HG03521 (cell line): ENCODE data around the gene TBC1D9B.
"Not testable (repeated sequence)": the region's sequence is repeated elsewhere in the genome, so short reads cannot be mapped to it uniquely, and the experiment has no call there.

Experiments used
- ATAC-seq: cut with Tn5 transposase; IDR thresholded peaks from one replicate; pipeline ENCODE4 v1.9.1; 2021; ENCODE audit warnings: mild to moderate bottlenecking, moderate library complexity; ENCODE audit not compliant: unreplicated experiment

TBC1D9B gene

DNA sequence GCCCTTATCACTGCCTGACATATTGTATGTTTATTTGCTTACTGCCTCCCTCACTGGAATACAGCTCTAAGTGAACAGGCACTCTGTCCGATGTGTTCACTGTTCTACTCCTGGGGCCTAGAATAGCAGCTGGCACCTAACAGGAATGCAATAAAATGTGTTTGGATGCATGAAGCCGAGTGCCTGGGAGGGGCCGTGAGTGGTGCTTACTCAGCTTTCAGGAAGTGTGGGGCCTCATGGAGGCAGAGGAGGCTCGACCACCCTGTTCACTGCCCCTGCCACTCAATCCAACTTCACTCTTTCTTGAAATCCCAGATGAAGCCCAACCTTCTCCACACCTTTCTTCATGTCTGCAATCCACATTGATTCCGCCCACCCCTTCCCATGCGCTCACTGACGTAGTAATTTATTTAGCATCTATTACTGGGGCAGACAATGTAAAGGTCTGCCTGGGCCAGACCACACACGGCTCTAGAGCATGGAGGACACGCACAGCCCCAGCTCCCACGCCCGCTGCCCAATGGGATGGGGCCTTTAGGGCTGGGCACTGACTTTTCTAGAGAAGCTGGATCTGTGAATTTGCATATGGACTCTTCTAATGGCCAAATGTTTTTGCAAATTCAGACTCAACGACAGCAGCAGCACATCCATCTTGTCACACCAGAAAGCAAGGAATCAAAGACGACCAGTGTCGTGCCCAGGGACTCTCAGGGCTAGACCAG lies 21.3 kb downstream of the TBC1D9B start:
- no peak for ATAC-seq

DNA sequence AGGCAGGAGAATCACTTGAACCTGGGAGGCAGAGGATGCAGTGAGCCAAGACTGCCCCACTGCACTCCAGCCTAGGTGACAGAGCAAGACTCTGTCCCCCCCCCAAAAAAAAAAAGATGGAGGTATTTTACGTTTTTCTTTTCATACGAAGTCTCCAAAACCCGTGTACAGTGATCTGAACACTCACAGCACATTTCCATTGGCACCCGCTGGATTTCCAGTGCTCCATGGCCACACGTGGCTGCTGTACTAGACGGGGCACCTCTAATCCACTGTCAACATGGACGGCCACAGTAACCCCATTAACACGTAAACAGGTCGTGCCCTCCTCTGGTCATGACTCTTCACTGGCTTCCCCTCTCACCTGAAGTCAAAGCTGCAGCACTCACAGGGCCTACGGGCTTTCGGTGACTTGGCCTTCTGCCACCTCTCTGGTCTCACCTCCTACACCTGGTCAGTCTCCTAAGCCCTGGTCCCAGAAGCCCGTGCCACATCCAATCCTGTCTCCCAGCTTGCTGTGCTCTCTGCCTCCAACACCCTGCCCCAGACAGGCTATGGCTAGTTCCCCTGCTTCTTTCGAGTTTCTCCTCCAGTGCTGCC lies 22.1 kb downstream of the TBC1D9B start:
- ATAC-seq, result no peak

DNA sequence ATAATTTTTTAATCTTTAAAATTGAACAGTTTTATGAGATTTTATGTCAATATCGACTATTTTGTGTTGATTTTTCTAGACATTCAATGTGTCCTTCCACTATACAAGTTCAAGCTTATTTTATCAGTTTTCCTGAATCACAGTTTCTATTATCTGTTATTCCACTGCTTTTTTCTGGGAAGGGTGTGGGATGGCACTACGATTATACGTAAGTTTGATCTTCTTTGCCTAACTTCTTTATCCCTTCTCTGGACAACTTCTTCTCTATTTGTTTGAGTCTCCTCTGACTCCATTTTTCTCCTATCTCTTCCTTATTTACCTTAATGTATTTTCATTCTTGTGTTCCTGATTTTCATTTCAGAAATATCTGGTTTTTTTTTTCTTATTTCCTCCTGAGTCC lies 24.5 kb downstream of the TBC1D9B start:
- ATAC-seq, result no peak

DNA sequence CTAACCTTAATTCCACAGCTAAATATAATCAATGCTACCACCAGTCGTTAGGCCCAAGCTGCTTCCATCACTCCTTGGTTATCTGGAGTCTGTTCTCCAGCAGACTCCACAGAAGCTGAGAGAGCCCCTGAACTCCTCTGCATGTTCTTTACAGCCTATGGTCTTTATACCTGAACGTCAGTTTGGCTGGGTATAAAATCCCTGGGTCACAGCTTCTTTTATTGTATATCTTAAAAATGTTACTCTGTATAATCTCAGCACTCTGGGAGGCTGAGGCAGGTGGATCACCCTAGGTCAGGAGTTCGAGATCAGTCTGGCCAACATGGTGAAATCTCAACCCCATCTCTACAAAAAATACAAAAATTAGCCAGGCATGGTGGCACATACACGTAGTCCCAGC lies 25.4 kb downstream of the TBC1D9B start:
- no peak for ATAC-seq

DNA sequence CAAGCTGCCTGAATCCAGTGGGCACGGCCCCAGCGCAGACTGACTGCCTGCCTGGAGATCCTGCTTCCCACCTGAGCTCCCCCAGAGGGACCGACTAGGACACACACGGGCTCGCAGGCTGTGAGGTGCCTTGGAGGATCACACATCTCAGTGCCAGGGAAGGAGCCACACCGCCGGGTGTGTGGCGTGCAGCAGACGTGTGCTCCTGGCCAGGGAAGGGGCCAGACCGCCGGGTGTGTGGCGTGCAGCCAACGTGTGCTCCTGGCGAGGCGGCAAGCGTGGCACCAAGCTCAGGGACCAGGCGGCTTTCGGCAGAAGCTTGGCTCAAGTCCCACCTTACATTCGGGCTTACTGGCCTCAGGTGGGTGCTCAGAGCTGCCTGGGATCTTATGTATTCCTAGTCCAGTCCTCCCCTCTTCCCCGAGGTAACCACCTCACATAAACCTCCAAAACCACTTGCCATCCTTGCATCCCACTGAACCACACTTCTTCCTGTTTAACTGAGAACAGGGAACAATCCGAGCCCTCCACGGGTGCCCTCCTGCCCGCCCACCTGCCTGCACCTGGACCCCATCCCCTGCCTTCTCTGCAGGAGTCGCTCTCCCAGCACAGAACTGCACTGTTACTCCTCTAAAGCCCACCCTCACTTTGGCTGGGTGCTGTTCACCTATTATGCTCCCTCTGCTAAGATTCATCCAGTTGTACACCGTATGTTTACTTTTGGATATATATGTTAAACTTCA lies 26.7 kb downstream of the TBC1D9B start:
- no peak for ATAC-seq

DNA sequence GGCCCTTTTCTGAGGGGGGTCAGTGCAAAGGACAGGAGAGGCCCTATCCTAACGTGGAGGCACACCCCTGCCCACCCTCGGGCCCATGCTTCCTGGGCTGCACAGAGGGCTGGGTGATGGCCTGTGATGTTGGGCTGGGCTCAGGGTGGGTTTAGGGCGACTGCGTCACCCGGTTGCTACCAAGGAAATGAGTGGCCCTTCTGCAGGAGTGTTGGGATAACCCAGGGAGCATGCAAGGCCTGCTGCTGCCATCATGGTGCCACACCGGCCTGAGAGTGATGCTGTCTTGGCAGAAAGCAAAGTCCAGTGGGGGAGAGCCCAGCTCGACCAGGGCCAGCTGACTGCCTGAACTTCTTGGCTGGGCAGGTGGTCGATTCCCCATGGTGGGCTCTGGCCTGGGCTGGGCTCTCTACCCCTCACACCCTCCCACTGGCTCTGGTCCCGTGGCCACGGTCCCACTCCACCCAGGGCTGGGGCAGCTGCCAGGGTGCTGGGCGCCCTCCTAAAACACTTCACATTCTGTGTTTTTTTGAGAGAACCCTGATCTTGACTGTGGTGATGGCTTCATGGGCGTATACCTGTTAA lies 27.5 kb downstream of the TBC1D9B start:
- no peak for ATAC-seq

DNA sequence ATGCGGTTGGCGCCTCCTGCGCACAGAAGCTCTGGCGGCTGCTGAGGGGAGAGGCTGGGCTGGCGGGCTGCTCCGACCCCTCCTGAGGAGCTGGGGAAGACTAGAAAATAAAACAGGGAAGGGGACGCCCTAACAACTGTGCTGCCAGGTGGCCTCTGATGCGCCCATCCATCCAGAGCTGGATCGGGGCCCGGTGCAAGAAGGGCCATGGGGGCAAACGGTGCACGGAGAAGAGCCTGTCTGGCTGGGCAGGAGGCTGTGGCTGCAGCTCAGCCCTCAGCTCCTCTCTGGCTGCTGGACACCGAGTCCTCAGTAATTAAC lies 28.0 kb downstream of the TBC1D9B start:
- no peak for ATAC-seq

DNA sequence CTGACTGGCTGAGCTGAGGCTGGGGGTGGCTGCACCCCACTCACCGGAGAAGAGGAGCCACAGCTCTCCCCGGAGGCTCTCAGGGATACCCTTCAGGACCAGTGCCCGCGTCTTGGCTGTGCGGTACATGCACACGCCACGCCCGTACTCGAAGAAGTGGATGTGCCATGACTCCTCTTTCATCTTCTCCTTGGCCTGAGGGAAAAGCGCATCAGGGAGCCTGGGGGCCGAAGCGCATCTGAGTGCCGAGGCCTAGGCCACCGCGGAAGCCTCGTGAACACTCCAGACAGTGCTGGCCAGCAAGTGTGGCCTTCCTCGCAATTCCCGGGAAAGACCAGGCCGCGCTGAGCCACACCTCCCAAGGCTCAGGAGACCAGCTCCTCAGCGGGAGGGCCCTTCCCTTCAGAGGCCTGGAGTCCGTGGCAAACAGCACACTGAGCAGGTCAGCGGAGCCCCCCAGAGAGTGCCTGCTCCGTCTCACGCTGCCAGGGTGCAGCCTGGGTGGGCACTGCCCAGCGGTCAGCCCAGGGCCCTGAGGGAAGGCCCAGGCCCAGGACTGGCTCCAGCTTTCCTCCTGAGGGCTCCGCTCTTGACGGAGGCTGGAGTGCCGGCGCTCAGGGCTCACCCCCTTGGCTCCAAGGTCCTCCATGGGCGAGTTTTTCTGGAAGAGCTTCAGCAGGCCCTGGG lies 28.6 kb downstream of the TBC1D9B start:
- no peak for ATAC-seq

DNA sequence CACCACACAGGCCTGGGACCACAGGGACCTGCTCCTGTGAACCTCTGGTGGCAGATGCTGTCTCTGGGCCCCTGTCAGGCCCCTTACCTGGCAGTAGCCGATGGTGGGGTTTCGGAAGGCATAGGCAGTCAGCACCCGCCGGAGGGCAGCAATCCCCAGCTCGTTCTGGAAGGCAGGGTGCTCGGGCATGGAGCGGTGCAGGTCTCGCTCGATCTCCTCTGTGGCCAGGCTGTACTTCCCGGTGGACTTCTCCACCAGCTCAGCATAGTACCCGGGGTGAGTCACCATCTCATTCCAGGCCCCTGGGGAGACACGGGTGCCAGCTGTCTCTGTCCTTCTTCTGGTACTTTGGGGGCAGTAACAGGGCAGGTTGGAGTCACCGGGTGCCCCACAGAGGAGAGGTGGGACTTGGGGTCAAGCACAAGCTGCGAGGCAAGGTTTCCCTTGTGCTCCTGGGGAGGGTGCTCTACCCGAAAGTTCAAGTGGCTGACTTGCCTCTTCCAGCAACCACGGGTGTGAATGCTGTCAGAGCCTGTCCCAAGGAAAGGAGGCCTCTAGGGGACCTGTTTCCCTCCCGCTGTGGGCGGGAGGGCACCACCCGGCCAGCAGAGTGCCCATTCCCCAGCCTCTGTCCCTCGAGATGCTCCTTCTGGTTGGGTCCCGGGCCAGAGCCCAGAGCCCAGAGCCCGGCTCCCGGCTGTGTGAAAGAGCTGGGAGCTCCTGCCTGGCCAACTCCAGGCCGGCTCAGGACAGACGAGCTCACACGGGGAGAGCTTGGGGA lies 29.3 kb downstream of the TBC1D9B start:
- ATAC-seq, result no peak

DNA sequence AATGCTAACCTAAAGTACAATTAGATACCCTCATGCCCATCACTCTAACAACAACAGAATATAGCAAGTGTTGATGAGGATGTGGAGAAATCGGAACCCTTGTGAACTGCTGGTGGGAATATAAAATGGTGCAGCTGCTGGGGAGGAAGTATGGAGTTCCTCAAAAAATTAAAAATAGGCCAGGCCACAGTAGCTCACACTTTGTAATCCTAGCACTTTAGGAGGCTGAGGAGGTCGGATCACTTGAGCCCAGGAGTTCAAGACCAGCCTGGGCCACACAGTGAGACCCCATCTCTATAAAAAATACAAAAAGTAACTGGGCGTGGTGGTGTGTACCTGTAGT lies 31.1 kb downstream of the TBC1D9B start:
- ATAC-seq, result no peak

DNA sequence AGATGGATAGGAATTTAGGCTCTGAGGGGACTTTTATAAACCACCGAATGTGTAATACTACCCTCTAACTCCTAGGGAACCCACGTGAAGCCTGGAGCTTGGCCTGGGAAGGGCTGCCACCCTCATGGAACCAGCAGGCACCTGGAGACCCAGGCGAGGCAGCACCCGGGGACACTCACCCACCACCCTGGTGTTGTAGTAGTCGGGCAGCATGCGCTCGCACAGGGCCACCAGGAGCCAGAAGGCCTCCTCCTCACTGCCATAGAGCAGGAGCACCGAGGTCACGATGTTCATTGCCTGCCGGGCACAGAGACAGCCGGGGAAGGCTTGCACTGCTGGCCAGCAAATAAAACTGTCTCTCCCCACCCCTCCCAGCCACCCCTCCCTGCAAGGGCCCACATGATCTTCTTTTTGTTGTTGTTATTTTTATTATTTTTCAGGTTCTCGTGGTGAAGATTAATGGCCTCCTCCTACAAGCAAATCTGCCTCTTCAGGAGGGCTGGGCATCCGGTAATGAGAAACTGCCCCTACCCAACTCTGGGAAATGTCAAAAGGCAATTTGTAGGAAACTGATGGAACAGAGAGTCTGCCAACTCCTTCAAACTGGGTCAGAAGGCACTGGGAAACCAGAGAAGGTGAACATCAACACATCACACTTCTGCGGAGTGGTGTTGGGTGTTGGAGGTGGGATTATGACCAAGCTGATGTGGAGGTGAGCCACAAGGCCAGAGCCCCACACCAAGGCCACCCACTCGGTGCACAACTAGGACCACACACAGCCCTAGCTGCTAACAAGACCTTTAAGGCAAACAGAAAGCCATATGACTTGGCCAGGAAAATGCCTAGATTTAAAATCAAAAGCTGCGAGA lies 31.7 kb downstream of the TBC1D9B start:
- no peak for ATAC-seq

DNA sequence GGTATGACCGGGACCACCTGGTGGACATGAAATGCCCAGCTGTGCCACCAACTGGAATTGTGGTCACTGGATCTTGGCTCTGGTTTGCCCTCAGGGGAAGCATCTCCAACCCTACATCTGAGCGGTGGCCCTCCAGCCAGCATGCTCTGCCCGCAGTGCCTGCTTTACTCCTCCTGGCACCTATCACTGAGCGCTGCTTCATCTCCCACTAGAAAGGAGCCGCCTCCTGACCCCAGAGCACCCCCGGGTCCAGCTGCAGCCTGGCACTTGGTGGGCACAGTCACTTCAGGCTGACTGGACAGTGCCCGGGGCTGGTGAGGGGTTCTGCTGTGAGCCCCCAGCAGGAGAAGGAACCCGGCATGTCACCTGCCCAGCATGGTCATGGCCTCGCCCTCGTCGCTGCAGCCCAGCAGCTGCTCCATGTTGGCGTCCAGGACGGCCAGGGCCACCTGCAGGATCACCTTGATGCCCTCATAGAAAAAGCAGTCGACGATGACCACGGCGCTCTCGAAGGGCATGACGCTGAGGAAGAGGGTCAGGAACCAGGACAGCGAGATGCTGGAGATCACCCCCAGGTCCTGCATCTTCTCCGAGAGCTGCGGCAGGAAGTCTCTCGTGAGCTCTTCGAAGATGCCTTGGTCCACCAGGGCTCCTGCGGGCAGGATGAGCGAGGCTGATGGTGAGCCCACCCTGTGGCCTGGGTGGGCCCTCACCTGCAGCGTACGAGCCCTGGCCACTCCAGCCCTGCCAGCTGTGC lies 33.0 kb downstream of the TBC1D9B start:
- ATAC-seq, result no peak

DNA sequence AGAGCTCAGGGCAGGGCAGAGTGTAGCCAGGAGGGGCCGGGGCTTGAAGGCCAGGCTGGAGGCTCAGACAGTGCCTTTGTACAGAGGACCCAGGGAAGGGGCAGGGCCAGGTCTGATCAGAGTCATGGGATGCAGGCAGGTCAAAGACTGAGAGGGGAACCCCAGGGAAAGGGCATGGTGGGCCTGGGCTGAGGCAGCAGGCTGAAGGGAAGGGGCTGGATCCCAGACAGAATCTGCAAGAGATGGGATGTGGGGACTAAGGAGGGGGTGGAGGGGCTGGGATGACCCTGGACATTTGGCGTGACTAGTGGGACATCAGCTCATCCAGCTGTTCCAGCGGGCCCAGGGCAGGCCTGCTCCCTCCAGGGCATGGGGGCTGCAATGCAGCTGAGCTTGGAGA lies 33.6 kb downstream of the TBC1D9B start:
- ATAC-seq, result no peak

DNA sequence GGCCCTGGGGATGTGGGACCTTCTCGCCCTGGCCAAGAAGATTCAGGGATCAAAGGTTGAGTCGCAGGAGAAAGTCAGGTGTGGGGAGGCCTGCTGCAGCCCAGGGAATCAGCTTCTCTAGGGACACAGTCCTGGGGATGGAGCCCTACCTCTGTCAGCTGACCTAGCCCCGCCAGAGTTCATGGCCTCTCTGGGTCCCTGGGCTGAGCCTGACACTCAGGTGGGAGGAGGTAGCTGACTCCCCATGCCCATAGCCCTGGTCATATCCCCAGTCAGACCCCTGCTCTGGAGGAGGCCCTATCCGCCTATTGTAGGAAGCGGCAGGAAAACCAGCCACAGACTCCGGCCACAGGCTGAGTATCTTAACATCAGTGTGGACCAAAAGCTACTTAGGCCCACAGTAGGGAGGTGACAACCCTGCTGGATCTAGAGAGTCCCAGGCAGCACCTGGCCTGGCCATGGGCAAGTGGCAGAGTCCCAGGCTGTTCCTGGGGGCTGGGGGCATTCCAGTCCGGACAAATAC lies 34.0 kb downstream of the TBC1D9B start:
- no peak for ATAC-seq

DNA sequence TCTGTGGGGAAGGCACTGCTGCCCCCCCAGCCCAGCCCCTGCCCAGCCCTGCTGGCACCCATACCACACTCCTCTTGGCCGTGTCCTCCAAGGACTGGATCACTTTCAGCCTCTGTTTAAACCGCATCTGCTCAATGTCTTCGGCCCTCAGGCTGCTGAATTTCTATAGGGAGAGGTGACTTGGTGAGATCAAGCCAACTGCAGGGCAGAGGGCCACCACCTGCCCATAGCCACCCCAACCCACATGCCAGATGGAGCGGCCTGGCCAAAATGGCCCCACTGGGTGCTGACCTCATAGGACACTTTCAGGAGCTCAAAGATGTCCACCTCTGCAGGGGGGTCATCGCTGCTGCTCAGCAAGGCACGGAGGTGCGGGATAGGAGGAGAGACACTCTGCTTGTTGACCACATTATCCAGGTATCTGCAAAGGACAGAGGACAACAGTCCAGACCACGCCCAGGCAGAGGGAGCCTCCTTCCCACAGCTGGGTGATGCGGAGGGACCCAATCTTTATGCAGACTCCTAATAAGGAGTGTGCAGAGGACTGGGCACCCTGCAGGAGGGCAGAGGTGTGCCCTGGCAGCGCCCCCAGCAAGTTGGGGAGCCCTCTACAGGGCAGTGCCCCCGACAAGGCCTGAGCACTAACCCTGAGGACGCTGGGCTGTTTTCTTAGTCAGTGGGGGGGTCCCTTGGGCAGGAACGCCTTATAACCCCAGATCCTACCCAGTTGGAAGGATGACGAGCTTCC lies 34.7 kb downstream of the TBC1D9B start:
- ATAC-seq, result no peak

DNA sequence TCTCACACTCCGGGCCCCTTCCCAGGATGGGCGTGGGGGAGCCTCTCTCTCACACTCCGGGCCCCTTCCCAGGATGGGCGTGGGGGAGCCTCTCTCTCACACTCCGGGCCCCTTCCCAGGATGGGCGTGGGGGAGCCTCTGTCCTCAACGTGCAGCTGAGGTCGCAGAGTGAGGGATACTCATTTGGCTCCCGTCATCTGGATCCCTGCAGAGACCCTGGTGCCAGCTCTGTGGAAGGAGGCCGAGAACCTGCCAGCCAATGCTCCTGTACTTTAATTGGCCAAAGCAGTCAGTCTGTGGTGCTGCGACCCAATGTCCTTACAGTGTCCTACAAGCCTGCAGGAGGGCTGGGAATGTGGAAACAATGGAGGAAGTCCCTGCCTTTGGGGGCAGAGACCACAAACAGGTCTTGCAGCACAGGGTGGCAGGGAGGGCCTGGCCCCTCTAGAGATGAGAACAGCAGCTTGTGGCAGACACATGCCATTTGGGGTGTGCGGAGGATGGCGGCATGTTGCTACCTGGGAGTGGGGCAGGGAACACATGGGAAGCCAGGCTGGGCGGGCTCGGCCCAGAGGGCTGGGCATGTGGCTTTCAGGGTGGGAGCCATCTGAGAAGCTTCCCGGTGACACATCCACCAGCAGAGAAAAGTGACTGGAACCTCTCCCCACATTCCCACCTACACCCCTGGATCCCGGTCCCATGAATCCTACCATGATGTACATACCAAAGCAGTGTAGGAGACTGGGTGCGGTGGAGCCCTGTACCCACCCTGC lies 35.5 kb downstream of the TBC1D9B start:
- ATAC-seq, result no peak

DNA sequence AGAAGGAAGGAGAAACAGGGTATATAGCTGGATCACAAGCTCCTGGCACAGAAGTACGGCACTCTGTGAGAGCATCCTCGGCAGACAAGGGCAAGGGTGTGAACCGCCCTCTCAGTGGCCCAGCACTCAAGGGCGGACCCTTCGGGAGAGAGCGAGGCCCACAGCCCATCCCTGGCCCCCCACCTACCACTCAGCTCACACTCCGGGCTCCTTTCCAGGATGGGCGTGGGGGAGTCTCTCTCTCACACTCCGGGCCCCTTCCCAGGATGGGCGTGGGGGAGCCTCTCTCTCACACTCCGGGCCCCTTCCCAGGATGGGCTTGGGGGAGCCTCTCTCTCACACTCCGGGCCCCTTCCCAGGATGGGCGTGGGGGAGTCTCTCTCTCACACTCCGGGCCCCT lies 36.2 kb downstream of the TBC1D9B start:
- ATAC-seq, result not testable (repeated sequence)
